HCT116 (cell line): ENCODE measurements around the gene RNF175. TPM values are rescaled to one million over a fixed set of nuclear protein-coding genes. Genes with fewer than 3 reads are reported as not detected.

ENCODE experiments used
- ATAC-seq: fragments of 200-7000 bp; cut with Tn5 transposase; 2 replicates; pipeline ENCODE4 v1.9.1; 2020; ENCODE audit warnings: mild to moderate bottlenecking, moderate library complexity
- BruUV-seq: library from RNA; stranded (reverse); fragments of 400-500 nt; replicated peaks from 2 replicates; lab custom pipeline; 2021; lab: Mats Ljungman, UMichigan
- CTCF ChIA-PET: fragments of 300-600 bp; sonication (Branson Sonifier 250); formaldehyde crosslinking; loops from one replicate; lab custom pipeline; 2021; ENCODE audit warnings: antibody characterized with exemption; lab: Charles Lee
- POLR2A ChIA-PET: fragments of 300-600, 350-600 bp; sonication (Branson Sonifier 250); formaldehyde crosslinking; loops from one replicate; lab custom pipeline; 2021; ENCODE audit warnings: antibody characterized with exemption; lab: Charles Lee
- RAD21 ChIA-PET, 2 experiments: fragments of 300-600 bp; sonication (Branson Sonifier 250); formaldehyde crosslinking; loops; one replicate each; lab custom pipeline; 2023; ENCODE audit warnings: low total read pairs in 2 of 2; ENCODE audit not compliant: uncharacterized antibody in 2 of 2, unreplicated experiment in 2 of 2, low non-redundant PET in 1 of 2; lab: Charles Lee
- DNase-seq: peaks from one replicate; pipeline ENCODE4 v3.0.0-alpha.2; 2010; ENCODE audit warnings: low read depth, low spot score
- H2AFZ ChIP-seq: fragments of 200-600 bp; shearing (Covaris generic), sonication (generic); 2 replicates; pipeline ENCODE4 v1.6.1; 2017; ENCODE audit warnings: low read depth, mixed run types, mixed read lengths, antibody characterized with exemption, low read length; ENCODE audit not compliant: poor library complexity, severe bottlenecking
- H3K27ac ChIP-seq: 2 replicates; pipeline ENCODE4 v1.5.1; 2012; ENCODE audit warnings: low read depth, low read length
- H3K27me3 ChIP-seq: fragments of 200-600 bp; sonication (generic); 2 replicates; pipeline ENCODE4 v1.6.1; 2016; ENCODE audit warnings: mixed run types, low read length, mixed read lengths; ENCODE audit not compliant: insufficient read depth
- H3K36me3 ChIP-seq, 2 experiments: fragments of 200-500 bp in 1 of 2; fragments of 200-600 bp in 1 of 2; sonication (Bioruptor generic) in 1 of 2; sonication (generic) in 1 of 2; 2 replicates each; pipeline versions ENCODE4 v1.5.1 to v1.6.1; 2014 to 2016; ENCODE audit warnings: low read length in 2 of 2, inconsistent platforms in 1 of 2, mixed read lengths in 1 of 2, mixed run types in 1 of 2; ENCODE audit not compliant: insufficient read depth in 2 of 2, control insufficient read depth in 1 of 2
- H3K4me1 ChIP-seq, 2 experiments: fragments of 200-600 bp in 1 of 2; sonication (generic) in 1 of 2; 2 replicates each; pipeline versions ENCODE4 v1.5.1 to v1.6.1; 2012 to 2017; ENCODE audit warnings: low read length in 2 of 2, inconsistent platforms in 1 of 2, mild to moderate bottlenecking in 1 of 2, mixed read lengths in 1 of 2, mixed run types in 1 of 2, moderate library complexity in 1 of 2; ENCODE audit not compliant: insufficient read depth in 2 of 2, control insufficient read depth in 1 of 2
- H3K4me2 ChIP-seq: fragments of 200-600 bp; sonication (generic); 2 replicates; pipeline ENCODE4 v1.6.1; 2017; ENCODE audit warnings: mixed run types, low read length, mixed read lengths
- H3K4me3 ChIP-seq, 2 experiments: fragments of 200-600 bp in 1 of 2; sonication (generic) in 1 of 2; replicated peaks in 1 of 2; 2 replicates each; pipeline ENCODE4 v1.5.1; 2011 to 2016; ENCODE audit warnings: low read length in 2 of 2, control low read depth in 1 of 2, low read depth in 1 of 2, mild to moderate bottlenecking in 1 of 2, mixed read lengths in 1 of 2, mixed run types in 1 of 2
- H3K79me2 ChIP-seq: fragments of 200-600 bp; sonication (generic); 2 replicates; pipeline ENCODE4 v1.6.1; 2017; ENCODE audit warnings: mild to moderate bottlenecking, mixed run types, low read length, moderate library complexity, mixed read lengths; ENCODE audit not compliant: insufficient read depth
- H3K9ac ChIP-seq: fragments of 200-600 bp; sonication (generic); 2 replicates; pipeline ENCODE4 v1.6.1; 2016; ENCODE audit warnings: low read length, mixed read lengths
- H3K9me2 ChIP-seq: fragments of 200-600 bp; sonication (generic), shearing (Covaris generic); 2 replicates; pipeline ENCODE4 v1.6.1; 2017; ENCODE audit warnings: mixed run types, mild to moderate bottlenecking, moderate library complexity; ENCODE audit not compliant: insufficient read depth
- H3K9me3 ChIP-seq, 2 experiments: fragments of 200-500 bp in 1 of 2; fragments of 200-600 bp in 1 of 2; sonication (Bioruptor generic) in 1 of 2; sonication (generic) in 1 of 2; 2 replicates each; pipeline ENCODE4 v1.6.1; 2014 to 2017; ENCODE audit warnings: low read length in 2 of 2, mixed read lengths in 2 of 2, inconsistent platforms in 1 of 2, low read depth in 1 of 2, mild to moderate bottlenecking in 1 of 2, mixed run types in 1 of 2, moderate library complexity in 1 of 2; ENCODE audit not compliant: control insufficient read depth in 1 of 2, insufficient read depth in 1 of 2
- H4K20me1 ChIP-seq: fragments of 200-600 bp; sonication (generic), shearing (Covaris generic); 2 replicates; pipeline ENCODE4 v1.6.1; 2017; ENCODE audit warnings: mixed run types, mild to moderate bottlenecking, moderate library complexity; ENCODE audit not compliant: insufficient read depth
- CBX3 ChIP-seq: IDR thresholded peaks from 2 replicates; pipeline ENCODE4 v1.6.1; 2012; ENCODE audit warnings: low read depth
- ELF1 ChIP-seq: IDR thresholded peaks from 2 replicates; pipeline ENCODE4 v1.6.1; 2012; ENCODE audit warnings: low read depth, borderline replicate concordance
- JUND ChIP-seq: IDR thresholded peaks from 2 replicates; pipeline ENCODE4 v1.6.1; 2012
- MAX ChIP-seq: IDR thresholded peaks from 2 replicates; pipeline ENCODE4 v1.6.1; 2012
- POLR2A ChIP-seq: IDR thresholded peaks from 2 replicates; pipeline ENCODE4 v1.7.0; 2011; ENCODE audit warnings: borderline replicate concordance; ENCODE audit not compliant: insufficient read depth, insufficient read length; ENCODE audit errors: extremely low read depth
- POLR2AphosphoS5 ChIP-seq: IDR thresholded peaks from 2 replicates; pipeline ENCODE4 v1.6.1; 2011; ENCODE audit warnings: mild to moderate bottlenecking, low read depth, low read length, moderate library complexity
- RAD21 ChIP-seq: IDR thresholded peaks from 2 replicates; pipeline ENCODE4 v1.6.1; 2012; ENCODE audit warnings: low read depth, mild to moderate bottlenecking
- REST ChIP-seq: IDR thresholded peaks from 2 replicates; pipeline ENCODE4 v1.6.1; 2012; ENCODE audit warnings: low read depth
- SIN3A ChIP-seq: IDR thresholded peaks from 2 replicates; pipeline ENCODE4 v1.6.1; 2012; ENCODE audit warnings: low read depth
- TCF7L2 ChIP-seq: IDR thresholded peaks from 2 replicates; pipeline ENCODE4 v1.7.0; 2011; ENCODE audit warnings: borderline replicate concordance, inconsistent platforms; ENCODE audit not compliant: insufficient read depth, insufficient read length; ENCODE audit errors: extremely low read depth
- ZBTB33 ChIP-seq: IDR thresholded peaks from 2 replicates; pipeline ENCODE4 v1.6.1; 2011; ENCODE audit warnings: mild to moderate bottlenecking, low read length, moderate library complexity; ENCODE audit not compliant: insufficient replicate concordance; ENCODE audit errors: extremely low read depth
- ZFX ChIP-seq: fragments of 450-650 bp; IDR thresholded peaks from 2 replicates; pipeline ENCODE4 v1.6.1; 2017
- ZNF274 ChIP-seq: fragments of 200-500 bp; sonication (Bioruptor generic); IDR thresholded peaks from 2 replicates; pipeline ENCODE4 v1.6.1; 2014; ENCODE audit warnings: mild to moderate bottlenecking, low read depth, low read length, inconsistent platforms
- intact Hi-C: fragments of 100-400 bp; cut with micrococcal nuclease; formaldehyde crosslinking; loops from 2 replicates; pipeline ENCODE4 v1.10.0; 2022
- total RNA-seq: library from RNA; stranded (reverse); gene quantifications from one replicate; pipeline ENCODE4 v1.2.1, GENCODE V29; 2021; ENCODE audit not compliant: unreplicated experiment

RNF175 gene
- total RNA-seq, 1 experiment from 2014 or later, result not detected

- no peak overlapping the region for H3K27ac ChIP-seq
- no peaks in the 10 kb centered on the region for H3K9me3 ChIP-seq
- RAD21 ChIA-PET, result no interaction called here
- POLR2A ChIA-PET, result no interaction called here
- H3K9ac ChIP-seq, result no peak overlapping the region
- H4K20me1 ChIP-seq, result no peaks in the 10 kb centered on the region
- no peak for ATAC-seq
- no peak overlapping the region for H3K4me3 ChIP-seq
- DNase-seq, result no peak
- no peak overlapping the region for H2AFZ ChIP-seq
- H3K9me2 ChIP-seq, result no peaks in the 10 kb centered on the region
- intact Hi-C loops, result no loop called here
- BruUV-seq, result no TSS peak
- no peaks in the 10 kb centered on the region for H3K4me1 ChIP-seq
- H3K36me3 ChIP-seq, result no peaks in the 10 kb centered on the region
- H3K4me2 ChIP-seq, result no peak overlapping the region
- H3K27me3 ChIP-seq, result no peaks in the 10 kb centered on the region
- CTCF ChIA-PET, result no interaction called here
- no peaks in the 10 kb centered on the region for H3K79me2 ChIP-seq
- TF ChIP-seq RAD21 (no peak), ZFX (no peak), POLR2A (no peak), ZBTB33 (no peak), SIN3A (no peak), JUND (no peak), ELF1 (no peak), MAX (no peak), REST (no peak), ZNF274 (no peak), CBX3 (no peak), TCF7L2 (no peak), POLR2AphosphoS5 (no peak)
Observed at GRCh38 chr4:153780876-153781275, 21.1 kb upstream of the RNF175 start.
